IMR-90 (cell line): ENCODE data around the gene RLN3. TPM values are rescaled to one million over a fixed set of nuclear protein-coding genes. Genes with fewer than 3 reads are reported as not detected.

Source experiments
- ATAC-seq: fragments of 200-7000 bp; cut with Tn5 transposase; 2 replicates; pipeline ENCODE4 v1.9.1; 2020; ENCODE audit warnings: low read depth, mild to moderate bottlenecking, moderate library complexity
- BruUV-seq: library from RNA; stranded (reverse); fragments of 400-500 nt; replicated peaks from 2 replicates; lab custom pipeline; 2021; lab: Mats Ljungman, UMichigan
- CTCF ChIA-PET: fragments of 300-600 bp; formaldehyde crosslinking; extraction: SDS; loops from one replicate; lab custom pipeline; 2021; ENCODE audit warnings: antibody characterized with exemption; lab: Yijun Ruan, JAX
- POLR2A ChIA-PET: fragments of 300-600 bp; sonication (Branson Sonifier 250); formaldehyde crosslinking; loops from one replicate; lab custom pipeline; 2022; ENCODE audit warnings: antibody characterized with exemption; ENCODE audit not compliant: unreplicated experiment; lab: Charles Lee
- DNase-seq: peaks from one replicate; pipeline ENCODE4 v3.0.0; 2013
- H2AFZ ChIP-seq: replicated peaks from 2 replicates; pipeline ENCODE3; 2013; ENCODE audit warnings: low read length, mild to moderate bottlenecking; ENCODE audit not compliant: poor library complexity
- H2AK5ac ChIP-seq: 2 replicates; pipeline ENCODE4 v1.6.1; 2013; ENCODE audit warnings: low read depth, low read length, inconsistent platforms
- H2AK9ac ChIP-seq: replicated peaks from 2 replicates; pipeline ENCODE3; 2013; ENCODE audit warnings: mild to moderate bottlenecking, low read depth, low read length, moderate library complexity; ENCODE audit not compliant: poor library complexity
- H2BK120ac ChIP-seq: 2 replicates; pipeline ENCODE4 v1.6.1; 2013; ENCODE audit warnings: low read depth, low read length, inconsistent platforms
- H2BK15ac ChIP-seq: 3 replicates; pipeline ENCODE4 v1.6.1; 2013; ENCODE audit warnings: low read depth, low read length, inconsistent platforms
- H2BK20ac ChIP-seq: 2 replicates; pipeline ENCODE4 v1.6.1; 2013; ENCODE audit warnings: low read depth, mild to moderate bottlenecking, inconsistent platforms, low read length, moderate library complexity
- H2BK5ac ChIP-seq: 2 replicates; pipeline ENCODE4 v1.6.1; 2013; ENCODE audit warnings: mild to moderate bottlenecking, low read depth, low read length, inconsistent platforms; ENCODE audit not compliant: poor library complexity, severe bottlenecking
- H3K14ac ChIP-seq: replicated peaks from 2 replicates; pipeline ENCODE4 v1.6.1; 2013; ENCODE audit warnings: low read depth, low read length, inconsistent platforms
- H3K18ac ChIP-seq: 2 replicates; pipeline ENCODE4 v1.6.1; 2013; ENCODE audit warnings: low read depth, low read length, control low read depth
- H3K23ac ChIP-seq: 2 replicates; pipeline ENCODE4 v1.6.1; 2013; ENCODE audit warnings: low read depth, low read length, inconsistent platforms
- H3K27ac ChIP-seq: 2 replicates; pipeline ENCODE4 v1.5.1; 2013; ENCODE audit warnings: mild to moderate bottlenecking, control low read depth, low read length; ENCODE audit not compliant: insufficient read depth
- H3K27me3 ChIP-seq: 2 replicates; pipeline ENCODE4 v1.6.1; 2013; ENCODE audit warnings: low read length; ENCODE audit not compliant: control insufficient read depth, insufficient read depth
- H3K36me3 ChIP-seq: 2 replicates; pipeline ENCODE4 v1.6.1; 2013; ENCODE audit warnings: low read length, mixed read lengths; ENCODE audit not compliant: control insufficient read depth, insufficient read depth
- H3K4ac ChIP-seq: 2 replicates; pipeline ENCODE4 v1.6.1; 2013; ENCODE audit warnings: low read depth, low read length, inconsistent platforms
- H3K4me1 ChIP-seq: 2 replicates; pipeline ENCODE4 v1.6.1; 2013; ENCODE audit warnings: low read length, mixed read lengths; ENCODE audit not compliant: control insufficient read depth, insufficient read depth
- H3K4me2 ChIP-seq: 2 replicates; pipeline ENCODE4 v1.6.1; 2013; ENCODE audit warnings: low read depth, mild to moderate bottlenecking, control low read depth, low read length, moderate library complexity
- H3K4me3 ChIP-seq: 2 replicates; pipeline ENCODE4 v1.5.1; 2013; ENCODE audit warnings: low read depth, mild to moderate bottlenecking, control low read depth, low read length, moderate library complexity; ENCODE audit not compliant: insufficient read depth
- H3K56ac ChIP-seq: 2 replicates; pipeline ENCODE4 v1.6.1; 2013; ENCODE audit warnings: low read length, inconsistent platforms; ENCODE audit not compliant: insufficient read depth; ENCODE audit errors: extremely low read depth
- H3K79me1 ChIP-seq, 2 experiments: 2 replicates each; pipeline ENCODE4 v1.6.1; 2013; ENCODE audit warnings: low read length in 2 of 2, inconsistent platforms in 1 of 2, low read depth in 1 of 2
- H3K9ac ChIP-seq: 2 replicates; pipeline ENCODE4 v1.6.1; 2013; ENCODE audit warnings: low read depth, low read length, control low read depth
- H3K9me1 ChIP-seq: 2 replicates; pipeline ENCODE4 v1.6.1; 2013; ENCODE audit warnings: low read length, inconsistent platforms; ENCODE audit not compliant: insufficient read depth
- H3K9me3 ChIP-seq: 2 replicates; pipeline ENCODE4 v1.6.1; 2013; ENCODE audit warnings: low read length; ENCODE audit not compliant: control insufficient read depth, insufficient read depth
- H4K20me1 ChIP-seq: 2 replicates; pipeline ENCODE4 v1.6.1; 2013; ENCODE audit warnings: low read length, inconsistent platforms; ENCODE audit not compliant: insufficient read depth
- H4K5ac ChIP-seq: 2 replicates; pipeline ENCODE4 v1.6.1; 2013; ENCODE audit warnings: mild to moderate bottlenecking, low read depth, low read length, control low read depth
- H4K8ac ChIP-seq, 2 experiments: 2 replicates each; pipeline ENCODE4 v1.6.1; 2013; ENCODE audit warnings: low read depth in 2 of 2, low read length in 2 of 2, control low read depth in 1 of 2, inconsistent platforms in 1 of 2
- H4K91ac ChIP-seq: 2 replicates; pipeline ENCODE4 v1.6.1; 2013; ENCODE audit warnings: low read depth, low read length, inconsistent platforms; ENCODE audit not compliant: insufficient read depth
- BHLHE40 ChIP-seq: fragments of 150-350 bp; IDR thresholded peaks from 2 replicates; pipeline ENCODE4 v1.6.1; 2016; ENCODE audit warnings: mild to moderate bottlenecking, low read depth, low read length
- CEBPB ChIP-seq: IDR thresholded peaks from 2 replicates; pipeline ENCODE4 v1.6.1; 2012; ENCODE audit warnings: low read depth, low read length, improper control_type of control experiment
- CHD1 ChIP-seq: IDR thresholded peaks from 2 replicates; pipeline ENCODE4 v1.6.1; 2012; ENCODE audit warnings: low read depth, low read length, improper control_type of control experiment
- ELK1 ChIP-seq: fragments of 150-350 bp; IDR thresholded peaks from 2 replicates; pipeline ENCODE4 v1.6.1; 2016; ENCODE audit warnings: low read depth, mild to moderate bottlenecking, low read length, moderate library complexity, borderline replicate concordance
- FOS ChIP-seq: fragments of 150-350 bp; IDR thresholded peaks from 2 replicates; pipeline ENCODE4 v1.6.1; 2016; ENCODE audit warnings: low read depth, low read length
- MAFK ChIP-seq: IDR thresholded peaks from 2 replicates; pipeline ENCODE4 v1.6.1; 2012; ENCODE audit warnings: low read depth, low read length, improper control_type of control experiment
- MAZ ChIP-seq: IDR thresholded peaks from 2 replicates; pipeline ENCODE4 v1.6.1; 2012; ENCODE audit warnings: low read depth, mild to moderate bottlenecking, low read length, improper control_type of control experiment, moderate library complexity, borderline replicate concordance
- MXI1 ChIP-seq: IDR thresholded peaks from 2 replicates; pipeline ENCODE4 v1.6.1; 2012; ENCODE audit warnings: low read depth, mild to moderate bottlenecking, low read length, moderate library complexity, borderline replicate concordance
- NFE2L2 ChIP-seq: fragments of 150-350 bp; IDR thresholded peaks from 2 replicates; pipeline ENCODE4 v1.6.1; 2016; ENCODE audit warnings: low read depth, mild to moderate bottlenecking, low read length
- POLR2A ChIP-seq: IDR thresholded peaks from 2 replicates; pipeline ENCODE4 v1.6.1; 2012; ENCODE audit warnings: mild to moderate bottlenecking, low read depth, low read length
- RAD21 ChIP-seq: IDR thresholded peaks from 2 replicates; pipeline ENCODE4 v1.6.1; 2012; ENCODE audit warnings: low read length, improper control_type of control experiment
- RCOR1 ChIP-seq: IDR thresholded peaks from 2 replicates; pipeline ENCODE4 v1.6.1; 2012; ENCODE audit warnings: mild to moderate bottlenecking, low read length, improper control_type of control experiment; ENCODE audit not compliant: insufficient replicate concordance
- RFX5 ChIP-seq: IDR thresholded peaks from 2 replicates; pipeline ENCODE4 v1.8.0; 2012; ENCODE audit warnings: low read depth, mild to moderate bottlenecking, low read length, moderate library complexity
- SMC3 ChIP-seq: fragments of 150-350 bp; IDR thresholded peaks from 2 replicates; pipeline ENCODE4 v1.6.1; 2016; ENCODE audit warnings: low read depth, mild to moderate bottlenecking, antibody characterized with exemption, low read length, moderate library complexity
- USF2 ChIP-seq: fragments of 150-350 bp; IDR thresholded peaks from 2 replicates; pipeline ENCODE4 v1.6.1; 2017; ENCODE audit warnings: mild to moderate bottlenecking, antibody characterized with exemption, low read length, low read depth
- WGBS, 2 experiments: methylation state at CpG; one replicate each; pipeline versions ENCODE4 v1.1.5 to v1.1.7; 2013; ENCODE audit warnings: missing lambda C conversion rate in 2 of 2; ENCODE audit not compliant: insufficient read length in 1 of 2; ENCODE audit errors: extremely low coverage in 2 of 2; 5-methylcytosine and 5-hydroxymethylcytosine counted together
- dilution Hi-C: fragments of 300-500 bp; cut with HindIII; formaldehyde crosslinking; loops from one replicate; pipeline ENCODE4 v1.14.3; 2018; ENCODE audit warnings: low sequenced_read_pairs; ENCODE audit not compliant: unreplicated experiment
- in situ Hi-C: fragments of 300-500 bp; cut with MboI; formaldehyde crosslinking; loops from 3 replicates; pipeline ENCODE4 v1.14.3; 2019; ENCODE audit warnings: low sequenced_read_pairs, inconsistent platforms, mixed read lengths
- intact Hi-C: fragments of 100-400 bp; cut with micrococcal nuclease; formaldehyde crosslinking; loops from 2 replicates; pipeline ENCODE4 v1.10.0; 2022
- polyA plus RNA-seq, 3 experiments: library from polyadenylated mRNA; depleted of rRNA; stranded (reverse); fragments of >200 nt; gene quantifications; 2 replicates each; pipeline ENCODE4 v1.2.3, GENCODE V29; 2012; ENCODE audit warnings: low replicate concordance in 1 of 3
- total RNA-seq: library from RNA; depleted of rRNA; stranded (reverse); fragments of >200 nt; gene quantifications from 2 replicates; pipeline ENCODE4 v1.2.3, GENCODE V29; 2012
- TF ChIP-seq, protein P1 (sequence below): conservative IDR thresholded peaks from 2 replicates; pipeline ENCODE4 v1.5.1; 2012; ENCODE audit warnings: mild to moderate bottlenecking, low read depth, low read length, improper control_type of control experiment

Gene RLN3
- total and polyA plus RNA-seq, 2 of the 4 experiments (the other 2 are of a cell fraction), result not detected

GRCh38 chr19:14051980-14052379 is 24.0 kb downstream of the RLN3 start:
- H3K9ac ChIP-seq, result no peak overlapping the region
- H2BK120ac ChIP-seq, result no peak overlapping the region
- no peak overlapping the region for H4K5ac ChIP-seq
- intact Hi-C loops, result no loop called here
- H4K20me1 ChIP-seq, result no peaks in the 10 kb centered on the region
- no peaks in the 10 kb centered on the region for H3K4me1 ChIP-seq
- no peak for ATAC-seq
- H3K79me1 ChIP-seq, result no peaks in the 10 kb centered on the region
- H3K4ac ChIP-seq, result no peak overlapping the region
- no peak overlapping the region for H2BK20ac ChIP-seq
- no peak for DNase-seq
- H3K18ac ChIP-seq, result no peak overlapping the region
- dilution Hi-C loops, result no loop called here
- no peak overlapping the region for H2AFZ ChIP-seq
- BruUV-seq, result no TSS peak
- no peak overlapping the region for H3K23ac ChIP-seq
- no peaks in the 10 kb centered on the region for H3K9me1 ChIP-seq
- no peak overlapping the region for H3K56ac ChIP-seq
- no peak overlapping the region for H4K8ac ChIP-seq
- WGBS, 2 experiments, result 27% methylated on average over 2 of the region's 9 CpGs; no CpG with 5 or more reads in 1 of the 2 experiments
- no peak overlapping the region for H3K14ac ChIP-seq
- ChIA-PET CTCF (no interaction called here), POLR2A (no interaction called here)
- H4K91ac ChIP-seq, result no peak overlapping the region
- no peak overlapping the region for H3K4me3 ChIP-seq
- peaks cover 13% of the 10 kb centered on the region; the same call in 1 of the 2 replicates for H3K27me3 ChIP-seq
- no peak overlapping the region for H2AK5ac ChIP-seq
- H3K9me3 ChIP-seq, result peaks cover 2% of the 10 kb centered on the region; the same call in 1 of the 2 replicates
- H3K27ac ChIP-seq, result no peak overlapping the region
- no peak overlapping the region for H2AK9ac ChIP-seq
- H2BK5ac ChIP-seq, result no peak overlapping the region
- H3K4me2 ChIP-seq, result no peak overlapping the region
- no peaks in the 10 kb centered on the region for H3K36me3 ChIP-seq
- H2BK15ac ChIP-seq, result no peak overlapping the region
- TF ChIP-seq, protein P1, sequence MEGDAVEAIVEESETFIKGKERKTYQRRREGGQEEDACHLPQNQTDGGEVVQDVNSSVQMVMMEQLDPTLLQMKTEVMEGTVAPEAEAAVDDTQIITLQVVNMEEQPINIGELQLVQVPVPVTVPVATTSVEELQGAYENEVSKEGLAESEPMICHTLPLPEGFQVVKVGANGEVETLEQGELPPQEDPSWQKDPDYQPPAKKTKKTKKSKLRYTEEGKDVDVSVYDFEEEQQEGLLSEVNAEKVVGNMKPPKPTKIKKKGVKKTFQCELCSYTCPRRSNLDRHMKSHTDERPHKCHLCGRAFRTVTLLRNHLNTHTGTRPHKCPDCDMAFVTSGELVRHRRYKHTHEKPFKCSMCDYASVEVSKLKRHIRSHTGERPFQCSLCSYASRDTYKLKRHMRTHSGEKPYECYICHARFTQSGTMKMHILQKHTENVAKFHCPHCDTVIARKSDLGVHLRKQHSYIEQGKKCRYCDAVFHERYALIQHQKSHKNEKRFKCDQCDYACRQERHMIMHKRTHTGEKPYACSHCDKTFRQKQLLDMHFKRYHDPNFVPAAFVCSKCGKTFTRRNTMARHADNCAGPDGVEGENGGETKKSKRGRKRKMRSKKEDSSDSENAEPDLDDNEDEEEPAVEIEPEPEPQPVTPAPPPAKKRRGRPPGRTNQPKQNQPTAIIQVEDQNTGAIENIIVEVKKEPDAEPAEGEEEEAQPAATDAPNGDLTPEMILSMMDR, result no peak
- TF ChIP-seq MAFK (no peak), NFE2L2 (no peak), SMC3 (no peak), RAD21 (no peak), POLR2A (no peak), USF2 (no peak), MAZ (no peak), FOS (no peak), RCOR1 (no peak), CHD1 (no peak), ELK1 (no peak), MXI1 (no peak), BHLHE40 (no peak), CEBPB (no peak), RFX5 (no peak)
- in situ Hi-C loops, result no loop called here
